Measurements from ENCODE around the gene CCER1. TPM values are rescaled to one million over a fixed set of nuclear protein-coding genes. Genes with fewer than 3 reads are reported as not detected.

Gene CCER1
- total RNA-seq, 1 donor from 2014 or later = not detected

DNA sequence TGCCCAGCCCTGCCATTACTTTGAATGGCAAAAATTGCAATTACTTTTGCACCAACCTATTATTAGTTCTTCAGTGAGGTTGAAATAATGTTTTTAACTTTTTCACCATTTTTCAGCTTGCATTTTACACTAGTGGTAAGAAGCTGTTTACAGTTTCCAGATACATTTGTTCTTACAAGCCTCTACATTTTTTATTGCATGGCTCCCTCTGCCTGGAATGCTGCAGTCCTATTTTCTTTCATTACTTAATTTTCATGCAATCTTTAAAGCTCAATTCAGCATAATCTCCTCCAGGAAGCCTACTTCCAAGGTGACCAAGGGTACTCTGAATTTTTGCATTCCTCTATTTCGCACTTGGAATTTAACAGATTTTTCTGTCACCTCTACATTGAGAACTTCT is 33.4 kb downstream of the CCER1 start:
- no peak for DNase-seq (ENCODE audit: low read depth)

DNA sequence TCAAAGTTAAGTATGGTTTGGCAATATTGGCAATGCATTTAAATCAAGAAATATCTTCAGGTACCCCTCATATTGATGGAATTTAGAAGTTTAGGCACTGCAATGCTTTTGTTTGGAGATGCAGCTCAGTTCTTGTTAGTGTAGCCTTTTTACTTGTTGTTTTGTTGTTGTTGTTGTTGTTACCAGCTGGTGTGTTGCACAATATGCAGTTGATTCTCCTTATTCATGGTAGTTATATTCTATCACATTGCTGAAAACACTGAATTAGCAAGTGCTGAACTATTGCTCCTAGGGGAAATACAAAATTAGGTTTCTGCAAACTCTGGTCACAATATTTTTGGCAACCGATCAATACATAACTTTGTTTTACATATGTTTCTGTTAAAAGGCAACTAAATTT is 34.8 kb downstream of the CCER1 start:
- DNase-seq (ENCODE audit: low read depth) = no peak

DNA sequence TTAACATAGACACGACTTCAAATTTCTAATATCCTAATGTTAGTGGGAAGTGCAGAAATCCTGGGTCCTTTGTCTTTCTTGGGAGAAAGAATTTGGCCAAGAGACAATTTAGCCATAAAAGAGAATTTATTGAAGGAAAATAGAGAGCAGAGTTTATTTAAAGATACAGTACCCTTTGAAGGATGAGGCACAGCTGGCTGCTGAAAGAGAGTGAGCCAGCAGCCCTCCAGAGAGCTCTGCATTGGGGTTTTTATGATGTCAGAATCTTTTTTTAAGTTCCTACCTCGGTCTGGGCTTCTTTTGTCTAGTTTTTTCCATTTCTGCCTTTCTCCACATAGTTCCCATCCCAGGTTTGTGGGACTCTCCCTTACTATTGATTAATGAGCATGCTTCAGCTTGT is 37.5 kb downstream of the CCER1 start:
- DNase-seq (ENCODE audit: low read depth) = peak; percentile 44

DNA sequence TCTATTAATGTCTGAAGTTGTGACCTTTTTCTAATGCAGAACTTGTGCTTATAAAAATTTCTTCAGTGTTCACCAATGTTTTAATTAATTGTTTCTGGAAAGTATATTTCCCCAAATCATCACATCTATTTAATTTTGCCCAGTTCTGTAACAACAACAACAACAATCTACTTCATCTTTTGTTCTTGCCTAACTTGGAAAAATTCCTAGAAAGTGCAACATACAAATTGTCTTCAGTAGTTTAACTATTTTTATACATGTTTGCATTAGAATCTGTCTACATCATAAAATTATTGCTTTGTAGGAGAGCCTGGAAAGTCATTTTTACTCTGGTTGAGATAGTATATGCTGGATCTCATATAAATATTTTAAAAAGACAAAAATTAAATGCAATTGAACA is 38.5 kb downstream of the CCER1 start:
- no peak for DNase-seq (ENCODE audit: low read depth)

DNA sequence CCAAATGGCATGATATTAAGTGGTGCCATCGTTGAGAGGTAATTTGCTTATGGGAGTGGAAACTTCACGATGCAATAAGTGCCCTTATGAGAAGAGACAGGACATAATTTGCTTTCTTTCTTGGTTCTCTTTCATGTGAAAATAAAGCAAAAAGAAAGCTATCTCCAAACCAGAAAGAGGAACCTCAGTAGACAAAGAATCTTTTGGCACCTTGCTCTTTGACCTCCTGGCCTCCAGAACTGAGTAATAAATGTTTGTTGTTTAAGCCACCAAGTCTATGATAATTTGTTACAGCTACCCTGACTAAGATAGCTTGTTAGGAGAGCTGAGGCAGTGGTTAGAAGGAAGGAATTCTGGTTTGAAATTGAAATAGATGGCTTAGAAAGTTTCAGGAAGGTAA is 39.6 kb downstream of the CCER1 start:
- DNase-seq (ENCODE audit: low read depth) = no peak

DNA sequence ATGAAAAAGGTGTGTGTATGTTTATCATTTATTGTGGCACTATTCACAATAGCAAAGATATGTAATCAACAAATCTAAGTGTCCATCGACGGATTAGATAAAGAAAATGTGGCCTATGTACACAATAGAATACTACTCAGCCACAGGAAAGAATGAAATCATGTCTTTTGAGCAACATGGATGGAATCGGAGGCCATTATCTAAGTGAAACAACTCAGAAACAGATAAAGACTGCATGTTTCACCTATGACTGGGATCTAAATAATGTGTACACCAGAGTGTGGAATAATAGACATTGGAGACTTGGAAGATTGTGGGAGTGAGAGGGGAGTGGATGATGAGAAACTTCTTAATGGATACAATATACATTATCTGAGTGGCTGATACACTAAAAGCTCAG is 44.0 kb downstream of the CCER1 start:
- no peak for DNase-seq (ENCODE audit: low read depth)

DNA sequence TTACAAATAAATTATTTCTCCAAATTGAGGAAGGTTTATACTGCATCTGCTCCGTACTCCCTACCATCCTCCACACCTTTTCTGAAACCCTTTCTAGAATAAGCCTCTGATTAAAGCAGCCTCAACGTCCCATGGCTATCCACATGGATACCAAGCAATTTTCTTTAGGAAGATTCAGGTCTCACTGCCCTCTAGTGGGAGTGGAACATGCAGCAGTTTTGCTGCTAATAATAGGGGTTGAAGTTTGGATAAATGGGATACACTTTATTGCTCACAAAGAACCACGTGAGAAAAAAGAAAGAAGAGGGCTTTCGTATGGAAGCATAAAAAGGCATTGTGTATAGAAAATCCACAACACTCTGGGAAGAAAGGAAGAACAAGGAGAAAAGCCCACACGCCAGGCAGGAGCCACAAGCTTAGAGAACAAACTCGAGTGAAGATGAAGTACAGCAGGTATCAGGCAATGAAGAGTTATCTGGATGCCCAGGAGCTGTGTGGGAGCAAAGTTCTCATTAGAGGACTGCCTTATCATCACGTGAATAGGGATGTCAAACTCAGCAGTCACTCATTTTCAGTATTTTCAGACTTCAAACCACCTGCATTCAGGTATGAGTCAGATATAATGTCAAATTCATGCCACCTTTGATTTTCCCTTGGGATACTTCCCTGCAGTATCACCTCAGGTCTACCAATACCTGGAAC is 45.8 kb downstream of the CCER1 start:
- DNase-seq (ENCODE audit: low read depth) = peak; percentile 84

DNA sequence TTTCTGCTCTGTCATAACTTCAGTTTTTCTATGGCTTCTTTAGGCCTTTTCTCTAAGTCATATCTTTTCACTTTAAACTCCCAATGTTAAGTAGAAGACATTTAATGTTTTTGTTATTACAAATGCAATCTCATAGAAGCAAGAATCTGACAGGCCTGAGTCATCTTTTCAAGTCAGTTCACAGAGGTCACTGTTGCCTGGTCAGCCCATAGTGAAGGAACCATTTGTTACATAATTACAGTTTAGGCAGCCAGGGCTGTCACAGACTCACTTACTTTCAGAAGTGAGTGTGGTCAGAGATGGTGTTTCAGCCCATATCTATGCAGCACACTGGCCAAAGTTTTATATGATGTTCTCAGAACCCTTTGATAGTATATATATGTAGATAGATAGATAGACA is 46.5 kb downstream of the CCER1 start:
- peak; percentile 68 for DNase-seq (ENCODE audit: low read depth)

DNA sequence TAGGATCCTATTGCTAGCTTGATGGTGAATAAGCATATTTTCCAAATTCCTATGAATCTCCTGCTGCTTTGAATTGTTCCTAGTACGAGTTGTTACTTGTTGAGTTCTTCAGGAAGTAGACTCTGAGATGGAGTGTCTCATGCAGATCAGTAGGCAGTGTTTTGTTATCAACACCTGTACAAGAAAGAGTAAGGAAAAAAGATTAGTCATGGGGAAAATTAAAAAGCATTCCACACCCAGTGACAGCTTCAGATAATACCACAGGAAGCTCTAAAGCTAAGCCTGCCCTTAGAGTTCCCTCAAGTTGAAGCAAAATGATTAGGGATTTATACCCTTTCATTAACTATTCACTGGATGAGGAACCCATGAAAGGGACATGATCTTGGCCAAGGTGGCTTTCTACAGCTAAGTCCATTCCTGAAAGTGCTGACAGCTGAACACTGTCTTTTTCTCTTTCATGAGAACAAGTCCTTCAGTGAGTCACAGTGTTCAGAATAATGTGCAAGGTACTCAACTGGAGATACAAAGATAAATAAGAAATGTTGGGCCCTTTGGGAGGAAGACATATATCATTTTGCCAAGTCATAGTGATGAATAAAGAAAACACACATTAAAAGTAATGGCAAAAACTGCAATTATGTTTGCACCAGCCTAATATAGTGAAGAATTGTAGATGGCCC is 49.1 kb downstream of the CCER1 start:
- DNase-seq (ENCODE audit: low read depth) = no peak

DNA sequence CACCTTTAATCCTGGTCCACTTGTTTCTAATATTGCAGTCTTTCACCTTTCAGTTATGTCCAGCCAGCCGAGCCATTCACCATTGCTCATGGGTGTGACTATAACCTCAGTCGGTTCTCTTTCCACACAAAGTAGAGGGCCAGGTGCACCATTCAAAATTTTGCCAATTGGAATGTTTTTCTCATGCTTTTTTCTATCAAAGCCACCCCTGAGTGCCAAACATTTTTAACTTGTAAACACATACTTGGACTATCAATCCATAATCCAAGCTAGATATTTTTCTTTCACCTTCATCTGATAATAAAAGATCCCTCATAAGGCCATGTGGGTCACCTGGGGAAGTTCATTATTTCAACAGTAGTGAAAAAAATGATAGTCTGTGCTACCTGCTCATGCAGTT is 52.4 kb downstream of the CCER1 start:
- DNase-seq (ENCODE audit: low read depth) = no peak

Other genes with a start within 250 kb of the CCER1 start
- gene EPYC, start 49.8 kb upstream of the CCER1 start, total RNA-seq = not detected in 2 replicates
- not detected in 2 replicates for gene KERA, start 102.8 kb upstream of the CCER1 start, total RNA-seq
- gene LUM, start 156.3 kb upstream of the CCER1 start, total RNA-seq = 147 and 149 TPM in 2 replicates
- 356 and 491 TPM in 2 replicates for gene DCN, start 227.6 kb upstream of the CCER1 start, total RNA-seq